IMR-90 (cell line): ENCODE measurements around the gene LANCL3. TPM values are rescaled to one million over a fixed set of nuclear protein-coding genes. Genes with fewer than 3 reads are reported as not detected.

Source experiments
- ATAC-seq: fragments of 200-7000 bp; cut with Tn5 transposase; 2 replicates; pipeline ENCODE4 v1.9.1; 2020; ENCODE audit warnings: low read depth, mild to moderate bottlenecking, moderate library complexity
- BruUV-seq: library from RNA; stranded (reverse); fragments of 400-500 nt; replicated peaks from 2 replicates; lab custom pipeline; 2021; lab: Mats Ljungman, UMichigan
- CTCF ChIA-PET: fragments of 300-600 bp; formaldehyde crosslinking; extraction: SDS; loops from one replicate; lab custom pipeline; 2021; ENCODE audit warnings: antibody characterized with exemption; lab: Yijun Ruan, JAX
- POLR2A ChIA-PET: fragments of 300-600 bp; sonication (Branson Sonifier 250); formaldehyde crosslinking; loops from one replicate; lab custom pipeline; 2022; ENCODE audit warnings: antibody characterized with exemption; ENCODE audit not compliant: unreplicated experiment; lab: Charles Lee
- DNase-seq: peaks from one replicate; pipeline ENCODE4 v3.0.0; 2013
- H2AFZ ChIP-seq: replicated peaks from 2 replicates; pipeline ENCODE3; 2013; ENCODE audit warnings: low read length, mild to moderate bottlenecking; ENCODE audit not compliant: poor library complexity
- H2AK5ac ChIP-seq: 2 replicates; pipeline ENCODE4 v1.6.1; 2013; ENCODE audit warnings: low read depth, low read length, inconsistent platforms
- H2AK9ac ChIP-seq: replicated peaks from 2 replicates; pipeline ENCODE3; 2013; ENCODE audit warnings: mild to moderate bottlenecking, low read depth, low read length, moderate library complexity; ENCODE audit not compliant: poor library complexity
- H2BK120ac ChIP-seq: 2 replicates; pipeline ENCODE4 v1.6.1; 2013; ENCODE audit warnings: low read depth, low read length, inconsistent platforms
- H2BK15ac ChIP-seq: 3 replicates; pipeline ENCODE4 v1.6.1; 2013; ENCODE audit warnings: low read depth, low read length, inconsistent platforms
- H2BK20ac ChIP-seq: 2 replicates; pipeline ENCODE4 v1.6.1; 2013; ENCODE audit warnings: low read depth, mild to moderate bottlenecking, inconsistent platforms, low read length, moderate library complexity
- H2BK5ac ChIP-seq: 2 replicates; pipeline ENCODE4 v1.6.1; 2013; ENCODE audit warnings: mild to moderate bottlenecking, low read depth, low read length, inconsistent platforms; ENCODE audit not compliant: poor library complexity, severe bottlenecking
- H3K14ac ChIP-seq: replicated peaks from 2 replicates; pipeline ENCODE4 v1.6.1; 2013; ENCODE audit warnings: low read depth, low read length, inconsistent platforms
- H3K18ac ChIP-seq: 2 replicates; pipeline ENCODE4 v1.6.1; 2013; ENCODE audit warnings: low read depth, low read length, control low read depth
- H3K23ac ChIP-seq: 2 replicates; pipeline ENCODE4 v1.6.1; 2013; ENCODE audit warnings: low read depth, low read length, inconsistent platforms
- H3K27ac ChIP-seq: 2 replicates; pipeline ENCODE4 v1.5.1; 2013; ENCODE audit warnings: mild to moderate bottlenecking, control low read depth, low read length; ENCODE audit not compliant: insufficient read depth
- H3K27me3 ChIP-seq: 2 replicates; pipeline ENCODE4 v1.6.1; 2013; ENCODE audit warnings: low read length; ENCODE audit not compliant: control insufficient read depth, insufficient read depth
- H3K36me3 ChIP-seq: 2 replicates; pipeline ENCODE4 v1.6.1; 2013; ENCODE audit warnings: low read length, mixed read lengths; ENCODE audit not compliant: control insufficient read depth, insufficient read depth
- H3K4ac ChIP-seq: 2 replicates; pipeline ENCODE4 v1.6.1; 2013; ENCODE audit warnings: low read depth, low read length, inconsistent platforms
- H3K4me1 ChIP-seq: 2 replicates; pipeline ENCODE4 v1.6.1; 2013; ENCODE audit warnings: low read length, mixed read lengths; ENCODE audit not compliant: control insufficient read depth, insufficient read depth
- H3K4me2 ChIP-seq: 2 replicates; pipeline ENCODE4 v1.6.1; 2013; ENCODE audit warnings: low read depth, mild to moderate bottlenecking, control low read depth, low read length, moderate library complexity
- H3K4me3 ChIP-seq: 2 replicates; pipeline ENCODE4 v1.5.1; 2013; ENCODE audit warnings: low read depth, mild to moderate bottlenecking, control low read depth, low read length, moderate library complexity; ENCODE audit not compliant: insufficient read depth
- H3K56ac ChIP-seq: 2 replicates; pipeline ENCODE4 v1.6.1; 2013; ENCODE audit warnings: low read length, inconsistent platforms; ENCODE audit not compliant: insufficient read depth; ENCODE audit errors: extremely low read depth
- H3K79me1 ChIP-seq, 2 experiments: 2 replicates each; pipeline ENCODE4 v1.6.1; 2013; ENCODE audit warnings: low read length in 2 of 2, inconsistent platforms in 1 of 2, low read depth in 1 of 2
- H3K9ac ChIP-seq: 2 replicates; pipeline ENCODE4 v1.6.1; 2013; ENCODE audit warnings: low read depth, low read length, control low read depth
- H3K9me1 ChIP-seq: 2 replicates; pipeline ENCODE4 v1.6.1; 2013; ENCODE audit warnings: low read length, inconsistent platforms; ENCODE audit not compliant: insufficient read depth
- H3K9me3 ChIP-seq: 2 replicates; pipeline ENCODE4 v1.6.1; 2013; ENCODE audit warnings: low read length; ENCODE audit not compliant: control insufficient read depth, insufficient read depth
- H4K20me1 ChIP-seq: 2 replicates; pipeline ENCODE4 v1.6.1; 2013; ENCODE audit warnings: low read length, inconsistent platforms; ENCODE audit not compliant: insufficient read depth
- H4K5ac ChIP-seq: 2 replicates; pipeline ENCODE4 v1.6.1; 2013; ENCODE audit warnings: mild to moderate bottlenecking, low read depth, low read length, control low read depth
- H4K8ac ChIP-seq, 2 experiments: 2 replicates each; pipeline ENCODE4 v1.6.1; 2013; ENCODE audit warnings: low read depth in 2 of 2, low read length in 2 of 2, control low read depth in 1 of 2, inconsistent platforms in 1 of 2
- H4K91ac ChIP-seq: 2 replicates; pipeline ENCODE4 v1.6.1; 2013; ENCODE audit warnings: low read depth, low read length, inconsistent platforms; ENCODE audit not compliant: insufficient read depth
- CEBPB ChIP-seq: IDR thresholded peaks from 2 replicates; pipeline ENCODE4 v1.6.1; 2012; ENCODE audit warnings: low read depth, low read length, improper control_type of control experiment
- CHD1 ChIP-seq: IDR thresholded peaks from 2 replicates; pipeline ENCODE4 v1.6.1; 2012; ENCODE audit warnings: low read depth, low read length, improper control_type of control experiment
- CTCF ChIP-seq: conservative IDR thresholded peaks from 2 replicates; pipeline ENCODE4 v1.5.1; 2012; ENCODE audit warnings: mild to moderate bottlenecking, low read depth, low read length, improper control_type of control experiment
- ELK1 ChIP-seq: fragments of 150-350 bp; IDR thresholded peaks from 2 replicates; pipeline ENCODE4 v1.6.1; 2016; ENCODE audit warnings: low read depth, mild to moderate bottlenecking, low read length, moderate library complexity, borderline replicate concordance
- MAFK ChIP-seq: IDR thresholded peaks from 2 replicates; pipeline ENCODE4 v1.6.1; 2012; ENCODE audit warnings: low read depth, low read length, improper control_type of control experiment
- MAZ ChIP-seq: IDR thresholded peaks from 2 replicates; pipeline ENCODE4 v1.6.1; 2012; ENCODE audit warnings: low read depth, mild to moderate bottlenecking, low read length, improper control_type of control experiment, moderate library complexity, borderline replicate concordance
- NFE2L2 ChIP-seq: fragments of 150-350 bp; IDR thresholded peaks from 2 replicates; pipeline ENCODE4 v1.6.1; 2016; ENCODE audit warnings: low read depth, mild to moderate bottlenecking, low read length
- POLR2A ChIP-seq: IDR thresholded peaks from 2 replicates; pipeline ENCODE4 v1.6.1; 2012; ENCODE audit warnings: mild to moderate bottlenecking, low read depth, low read length
- RAD21 ChIP-seq: IDR thresholded peaks from 2 replicates; pipeline ENCODE4 v1.6.1; 2012; ENCODE audit warnings: low read length, improper control_type of control experiment
- RCOR1 ChIP-seq: IDR thresholded peaks from 2 replicates; pipeline ENCODE4 v1.6.1; 2012; ENCODE audit warnings: mild to moderate bottlenecking, low read length, improper control_type of control experiment; ENCODE audit not compliant: insufficient replicate concordance
- RFX5 ChIP-seq: IDR thresholded peaks from 2 replicates; pipeline ENCODE4 v1.8.0; 2012; ENCODE audit warnings: low read depth, mild to moderate bottlenecking, low read length, moderate library complexity
- WGBS, 2 experiments: methylation state at CpG; one replicate each; pipeline versions ENCODE4 v1.1.5 to v1.1.7; 2013; ENCODE audit warnings: missing lambda C conversion rate in 2 of 2; ENCODE audit not compliant: insufficient read length in 1 of 2; ENCODE audit errors: extremely low coverage in 2 of 2; 5-methylcytosine and 5-hydroxymethylcytosine counted together
- dilution Hi-C: fragments of 300-500 bp; cut with HindIII; formaldehyde crosslinking; loops from one replicate; pipeline ENCODE4 v1.14.3; 2018; ENCODE audit warnings: low sequenced_read_pairs; ENCODE audit not compliant: unreplicated experiment
- in situ Hi-C: fragments of 300-500 bp; cut with MboI; formaldehyde crosslinking; loops from 3 replicates; pipeline ENCODE4 v1.14.3; 2019; ENCODE audit warnings: low sequenced_read_pairs, inconsistent platforms, mixed read lengths
- intact Hi-C: fragments of 100-400 bp; cut with micrococcal nuclease; formaldehyde crosslinking; loops from 2 replicates; pipeline ENCODE4 v1.10.0; 2022
- polyA plus RNA-seq, 3 experiments: library from polyadenylated mRNA; depleted of rRNA; stranded (reverse); fragments of >200 nt; gene quantifications; 2 replicates each; pipeline ENCODE4 v1.2.3, GENCODE V29; 2012; ENCODE audit warnings: low replicate concordance in 1 of 3
- total RNA-seq: library from RNA; depleted of rRNA; stranded (reverse); fragments of >200 nt; gene quantifications from 2 replicates; pipeline ENCODE4 v1.2.3, GENCODE V29; 2012
- TF ChIP-seq, protein P1 (sequence below): fragments of 150-350 bp; IDR thresholded peaks from 2 replicates; pipeline ENCODE4 v1.6.1; 2017; ENCODE audit warnings: mild to moderate bottlenecking, antibody characterized with exemption, low read length, low read depth

Gene LANCL3
- total and polyA plus RNA-seq, 2 of the 4 experiments (the other 2 are of a cell fraction) = not detected

DNA sequence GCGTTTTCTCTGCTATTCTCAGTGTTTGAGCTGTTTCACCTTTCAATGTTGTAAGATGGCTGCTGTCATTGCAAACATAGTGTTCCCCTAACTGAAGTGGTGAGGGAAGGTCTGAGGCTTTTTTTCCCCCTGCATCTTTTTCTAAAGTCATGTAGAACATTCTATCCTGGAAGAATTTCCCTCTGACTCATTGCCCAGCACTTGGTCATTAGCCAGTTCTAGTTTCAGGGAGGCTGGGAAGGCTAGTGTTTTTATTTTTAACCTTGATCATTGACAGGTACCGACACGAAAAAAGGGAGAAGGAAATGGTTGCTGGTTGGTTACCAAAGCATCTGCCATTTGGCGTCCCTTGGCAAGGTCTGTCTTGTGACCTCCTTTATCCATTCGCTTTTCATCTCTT lies 6.6 kb downstream of the LANCL3 start:
- ATAC-seq (no peak), DNase-seq (no peak)
- Histone ChIP-seq H3K27ac (no peak overlapping the region), H2AK5ac (no peak overlapping the region), H3K36me3 (no peaks in the 10 kb centered on the region), H3K18ac (no peak overlapping the region), H2BK5ac (no peak overlapping the region), H4K8ac (no peak overlapping the region), H3K56ac (no peak overlapping the region), H2BK120ac (no peak overlapping the region), H3K9me1 (no peaks in the 10 kb centered on the region), H2BK15ac (no peak overlapping the region), H3K9me3 (no peaks in the 10 kb centered on the region), H3K14ac (no peak overlapping the region), H2BK20ac (no peak overlapping the region), H3K27me3 (no peaks in the 10 kb centered on the region), H2AK9ac (no peak overlapping the region), H3K4me3 (no peak overlapping the region), H3K23ac (no peak overlapping the region), H3K4me1 (no peaks in the 10 kb centered on the region), H3K4me2 (no peak overlapping the region), H3K79me1 (no peaks in the 10 kb centered on the region), H4K91ac (no peak overlapping the region), H3K4ac (no peak overlapping the region), H3K9ac (no peak overlapping the region), H4K20me1 (no peaks in the 10 kb centered on the region), H2AFZ (no peak overlapping the region), H4K5ac (no peak overlapping the region)
- no peak for TF ChIP-seq MAFK
- TF ChIP-seq CTCF = no peak
- no peak for TF ChIP-seq ELK1
- TF ChIP-seq RAD21 = no peak
- TF ChIP-seq, protein P1, sequence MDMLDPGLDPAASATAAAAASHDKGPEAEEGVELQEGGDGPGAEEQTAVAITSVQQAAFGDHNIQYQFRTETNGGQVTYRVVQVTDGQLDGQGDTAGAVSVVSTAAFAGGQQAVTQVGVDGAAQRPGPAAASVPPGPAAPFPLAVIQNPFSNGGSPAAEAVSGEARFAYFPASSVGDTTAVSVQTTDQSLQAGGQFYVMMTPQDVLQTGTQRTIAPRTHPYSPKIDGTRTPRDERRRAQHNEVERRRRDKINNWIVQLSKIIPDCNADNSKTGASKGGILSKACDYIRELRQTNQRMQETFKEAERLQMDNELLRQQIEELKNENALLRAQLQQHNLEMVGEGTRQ = no peak
- no peak for TF ChIP-seq CEBPB
- TF ChIP-seq NFE2L2 = no peak
- TF ChIP-seq MAZ = no peak
- TF ChIP-seq RFX5 = no peak
- TF ChIP-seq POLR2A = no peak
- no peak for TF ChIP-seq RCOR1
- no peak for TF ChIP-seq CHD1
- no TSS peak for BruUV-seq
- POLR2A ChIA-PET = no interaction called here
- WGBS, 2 experiments = 80% methylated on average over 1 of the region's 5 CpGs; no CpG with 5 or more reads in 1 of the 2 experiments
- dilution Hi-C loops = no loop called here
- intact Hi-C loops = no loop called here
- in situ Hi-C loops = no loop called here
- CTCF ChIA-PET = no interaction called here
